ENCODE results near the gene INO80D.
A peak's percentile ranks its signal among the peaks of the same experiment; 100 is the strongest.
"Not testable (repeated sequence)": the region's sequence is repeated elsewhere in the genome, so short reads cannot be mapped to it uniquely, and the experiment has no call there.

Gene INO80D

GRCh38 chr2:206085742-206086445 lies at the start of gene INO80D:
INO80D (minus strand) TSS chr2:206086174; CDS start chr2:206063016, 23,158 bp downstream.
- H3K4me3 ChIP-seq (ENCODE audit: low read depth, low read length) = peak within 1 kb of the TSS; percentile 83
- peak; percentile 72 for TF ChIP-seq CTCF (IDR thresholded peaks at IDR 0.05; ENCODE audit: low read depth, low read length, missing control alignments)
- in situ Hi-C loops (cut with HindIII; ENCODE audit: low sequenced_read_pairs) = no loop called here
- DNase-seq (ENCODE audit: low read depth) = peak; percentile 75

- no peak overlapping the region for H3K4me3 ChIP-seq (ENCODE audit: low read depth, low read length)
- DNase-seq (ENCODE audit: low read depth) = no peak
- no peak for TF ChIP-seq CTCF (IDR thresholded peaks at IDR 0.05; ENCODE audit: low read depth, low read length, missing control alignments)
- in situ Hi-C loops (cut with HindIII; ENCODE audit: low sequenced_read_pairs) = no loop called here
These were observed 41.7 kb upstream of the INO80D start for GRCh38 chr2:206127656-206128055.

- in situ Hi-C loops (cut with HindIII; ENCODE audit: low sequenced_read_pairs) = no loop called here
- DNase-seq (ENCODE audit: low read depth) = no peak
- no peak for TF ChIP-seq CTCF (IDR thresholded peaks at IDR 0.05; ENCODE audit: low read depth, low read length, missing control alignments)
- H3K4me3 ChIP-seq (ENCODE audit: low read depth, low read length) = no peak overlapping the region
These were observed 39.9 kb upstream of the INO80D start for GRCh38 chr2:206125901-206126300.

- in situ Hi-C loops (cut with HindIII; ENCODE audit: low sequenced_read_pairs); DNase-seq (ENCODE audit: low read depth); H3K4me3 ChIP-seq (ENCODE audit: low read depth, low read length): not testable (repeated sequence)
These were observed 36.6 kb upstream of the INO80D start for GRCh38 chr2:206122569-206122968.

- no peak for TF ChIP-seq CTCF (IDR thresholded peaks at IDR 0.05; ENCODE audit: low read depth, low read length, missing control alignments)
- in situ Hi-C loops (cut with HindIII; ENCODE audit: low sequenced_read_pairs) = no loop called here
- H3K4me3 ChIP-seq (ENCODE audit: low read depth, low read length) = no peak overlapping the region
- no peak for DNase-seq (ENCODE audit: low read depth)
These were observed 30.3 kb upstream of the INO80D start for GRCh38 chr2:206116278-206116677.

GRCh38 chr2:206115026-206115578 lies 29.1 kb upstream of the INO80D start:
- TF ChIP-seq CTCF (IDR thresholded peaks at IDR 0.05; ENCODE audit: low read depth, low read length, missing control alignments) = no peak
- in situ Hi-C loops (cut with HindIII; ENCODE audit: low sequenced_read_pairs) = no loop called here
- H3K4me3 ChIP-seq (ENCODE audit: low read depth, low read length) = no peak overlapping the region
- no peak for DNase-seq (ENCODE audit: low read depth)

- no peak overlapping the region for H3K4me3 ChIP-seq (ENCODE audit: low read depth, low read length)
- TF ChIP-seq CTCF (IDR thresholded peaks at IDR 0.05; ENCODE audit: low read depth, low read length, missing control alignments) = no peak
- DNase-seq (ENCODE audit: low read depth) = no peak
- in situ Hi-C loops (cut with HindIII; ENCODE audit: low sequenced_read_pairs) = no loop called here
These were observed 27.0 kb upstream of the INO80D start for GRCh38 chr2:206112846-206113547.

All from astrocyte of the cerebellum (primary cell).